Measurements from ENCODE around the gene MX1.

MX1 gene

DNA sequence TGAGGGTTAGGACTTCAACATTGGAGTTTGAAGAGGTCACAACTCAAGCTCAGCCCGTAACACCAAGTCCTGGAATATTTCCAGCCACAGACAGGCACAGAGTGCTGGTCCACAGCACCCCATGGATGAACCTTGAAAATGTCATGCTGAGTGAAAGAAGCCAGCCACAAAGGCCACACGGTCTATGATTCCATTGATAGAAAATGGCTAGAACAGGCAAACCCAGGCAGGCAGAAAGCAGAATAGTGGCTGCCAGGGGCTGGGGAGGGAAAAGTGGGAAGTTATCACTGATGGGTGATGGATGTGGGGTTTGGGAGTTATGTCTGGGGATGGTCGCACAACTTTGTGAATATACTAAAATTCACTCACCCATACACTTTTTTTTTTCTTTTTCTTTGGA lies 21.3 kb downstream of the MX1 start:
- TF ChIP-seq CTCF (IDR thresholded peaks at IDR 0.05; ENCODE audit: low read length, missing control alignments), result no peak
- DNase-seq (ENCODE audit: low read depth), result no peak
- H3K4me3 ChIP-seq (replicated peaks; ENCODE audit: low read depth, low read length), result no peak overlapping the region

GRCh38 chr21:41449613-41450012 lies 23.6 kb downstream of the MX1 start:
- no peak for DNase-seq (ENCODE audit: low read depth)
- H3K4me3 ChIP-seq (replicated peaks; ENCODE audit: low read depth, low read length), result no peak overlapping the region
- TF ChIP-seq CTCF (IDR thresholded peaks at IDR 0.05; ENCODE audit: low read length, missing control alignments), result no peak

DNA sequence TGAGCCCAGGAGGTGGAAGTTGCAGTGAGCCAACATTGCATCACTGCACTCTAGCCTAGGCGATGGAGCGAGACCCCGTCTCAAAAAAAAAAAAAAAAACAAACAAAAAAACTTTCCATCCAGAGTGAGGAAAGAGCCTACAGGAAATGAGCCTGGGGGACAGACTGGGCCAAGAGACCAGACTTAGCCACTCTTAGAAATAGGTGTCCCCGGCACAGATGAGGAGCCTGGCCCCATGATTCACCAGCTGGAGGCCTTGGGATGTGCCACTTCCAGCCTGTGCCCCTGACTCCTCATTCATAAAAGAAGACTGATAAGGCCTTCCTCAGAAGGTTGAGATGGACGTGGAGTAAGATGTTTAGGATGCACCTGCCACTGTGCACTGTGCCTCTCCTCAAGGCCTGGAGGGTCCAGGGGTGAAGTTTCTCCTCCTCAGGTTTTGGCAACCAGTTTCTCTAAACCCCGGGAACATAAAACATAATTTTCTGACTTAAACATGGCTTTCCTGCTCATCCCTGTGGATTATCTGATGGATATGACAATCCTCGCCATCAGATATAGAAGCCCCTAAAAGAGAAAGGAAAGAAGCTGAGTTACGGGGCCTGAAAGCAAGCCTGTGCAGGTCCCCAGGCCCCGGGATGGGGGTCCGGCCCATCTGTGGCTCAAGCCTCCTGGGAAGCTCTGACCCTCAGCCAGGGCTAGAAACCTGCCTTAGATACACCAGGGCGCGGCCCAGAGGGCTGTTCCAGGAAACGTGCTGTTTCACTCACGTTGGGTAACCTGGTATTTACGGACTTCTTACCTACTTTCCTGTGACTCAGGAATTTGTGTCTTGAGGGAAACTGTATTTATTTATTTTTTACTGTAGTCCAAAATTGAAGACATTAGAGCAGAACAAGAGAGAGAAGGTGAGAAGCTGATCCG lies 26.0 kb downstream of the MX1 start:
- no peak for TF ChIP-seq CTCF (IDR thresholded peaks at IDR 0.05; ENCODE audit: low read length, missing control alignments)
- DNase-seq (ENCODE audit: low read depth), result no peak
- H3K4me3 ChIP-seq (replicated peaks; ENCODE audit: low read depth, low read length), result no peak overlapping the region

- no peak for TF ChIP-seq CTCF (IDR thresholded peaks at IDR 0.05; ENCODE audit: low read length, missing control alignments)
- H3K4me3 ChIP-seq (replicated peaks; ENCODE audit: low read depth, low read length), result no peak overlapping the region
- no peak for DNase-seq (ENCODE audit: low read depth)
Observed at GRCh38 chr21:41453198-41453597, 27.2 kb downstream of the MX1 start.

- H3K4me3 ChIP-seq (replicated peaks; ENCODE audit: low read depth, low read length), result no peak overlapping the region
- no peak for TF ChIP-seq CTCF (IDR thresholded peaks at IDR 0.05; ENCODE audit: low read length, missing control alignments)
- DNase-seq (ENCODE audit: low read depth), result no peak
Observed at GRCh38 chr21:41453761-41454160, 27.7 kb downstream of the MX1 start.

- no peak for DNase-seq (ENCODE audit: low read depth)
- no peak overlapping the region for H3K4me3 ChIP-seq (replicated peaks; ENCODE audit: low read depth, low read length)
- TF ChIP-seq CTCF (IDR thresholded peaks at IDR 0.05; ENCODE audit: low read length, missing control alignments), result no peak
Observed at GRCh38 chr21:41458121-41458520, 32.1 kb downstream of the MX1 start.

- no peak overlapping the region for H3K4me3 ChIP-seq (replicated peaks; ENCODE audit: low read depth, low read length)
- no peak for TF ChIP-seq CTCF (IDR thresholded peaks at IDR 0.05; ENCODE audit: low read length, missing control alignments)
- no peak for DNase-seq (ENCODE audit: low read depth)
Observed at GRCh38 chr21:41458559-41458958, 32.5 kb downstream of the MX1 start.
